ENCODE data around the gene NF2.

DNA sequence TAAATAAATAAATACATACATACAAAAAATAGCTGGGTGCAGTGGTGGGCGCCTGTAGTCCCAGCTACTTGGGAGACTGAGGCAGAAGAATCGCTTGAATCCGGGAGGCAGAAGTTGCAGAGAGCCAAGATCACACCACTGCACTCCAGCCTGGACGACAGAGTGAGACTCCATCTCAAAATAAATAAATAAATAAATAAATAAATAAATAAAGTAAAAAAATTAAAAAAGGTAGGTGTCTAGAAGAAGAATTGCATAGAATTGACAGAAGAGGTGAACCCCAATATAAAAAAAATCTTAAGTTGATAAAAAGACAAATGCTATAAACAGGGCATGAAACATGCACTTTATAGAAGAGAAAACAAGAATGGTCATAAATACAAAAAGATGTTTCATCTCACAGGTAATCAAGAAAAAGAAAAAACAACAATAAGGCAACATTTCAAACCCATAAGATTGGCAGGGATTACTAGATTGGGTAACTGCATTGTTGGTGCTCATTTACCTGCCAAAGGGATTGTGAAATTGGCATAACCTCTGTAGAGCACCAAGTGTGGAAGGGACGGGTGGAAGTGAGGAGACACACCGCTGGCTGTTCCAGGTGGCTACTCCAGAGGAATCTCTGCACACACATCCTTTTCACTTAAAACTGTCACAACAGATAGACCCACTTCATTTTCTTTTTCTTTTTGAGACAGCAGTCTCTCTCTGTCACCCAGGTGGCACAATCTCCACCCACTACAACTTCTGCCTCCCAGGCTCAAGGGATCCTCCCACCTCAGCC is 44.7 kb downstream of the NF2 start:
- TF ChIP-seq, protein P1, sequence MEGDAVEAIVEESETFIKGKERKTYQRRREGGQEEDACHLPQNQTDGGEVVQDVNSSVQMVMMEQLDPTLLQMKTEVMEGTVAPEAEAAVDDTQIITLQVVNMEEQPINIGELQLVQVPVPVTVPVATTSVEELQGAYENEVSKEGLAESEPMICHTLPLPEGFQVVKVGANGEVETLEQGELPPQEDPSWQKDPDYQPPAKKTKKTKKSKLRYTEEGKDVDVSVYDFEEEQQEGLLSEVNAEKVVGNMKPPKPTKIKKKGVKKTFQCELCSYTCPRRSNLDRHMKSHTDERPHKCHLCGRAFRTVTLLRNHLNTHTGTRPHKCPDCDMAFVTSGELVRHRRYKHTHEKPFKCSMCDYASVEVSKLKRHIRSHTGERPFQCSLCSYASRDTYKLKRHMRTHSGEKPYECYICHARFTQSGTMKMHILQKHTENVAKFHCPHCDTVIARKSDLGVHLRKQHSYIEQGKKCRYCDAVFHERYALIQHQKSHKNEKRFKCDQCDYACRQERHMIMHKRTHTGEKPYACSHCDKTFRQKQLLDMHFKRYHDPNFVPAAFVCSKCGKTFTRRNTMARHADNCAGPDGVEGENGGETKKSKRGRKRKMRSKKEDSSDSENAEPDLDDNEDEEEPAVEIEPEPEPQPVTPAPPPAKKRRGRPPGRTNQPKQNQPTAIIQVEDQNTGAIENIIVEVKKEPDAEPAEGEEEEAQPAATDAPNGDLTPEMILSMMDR (IDR thresholded peaks at IDR 0.05) = no peak
- no peak for TF ChIP-seq POLR2A (IDR thresholded peaks at IDR 0.05)

Measured in testis (tissue), 2 donors.